ENCODE results near the gene PLP1. TPM values are rescaled to one million over a fixed set of nuclear protein-coding genes. Genes with fewer than 3 reads are reported as not detected.

The PLP1 gene
- total RNA-seq, 4 donors from 2014 or later, result 1.2 to 2.2 TPM; not detected in 2

- Histone ChIP-seq H3K27me3 (no peaks in the 10 kb centered on the region), H3K27ac (no peak overlapping the region), H3K4me3 (no peak overlapping the region), H3K4me1 (no peaks in the 10 kb centered on the region), H3K9me3 (no peaks in the 10 kb centered on the region), H3K36me3 (no peaks in the 10 kb centered on the region)
- in situ Hi-C loops (cut with MboI; ENCODE audit: low sequenced_read_pairs in 4 of 4), result no loop called here
- DNase-seq, result no peak
- ATAC-seq, result no peak
- intact Hi-C loops (cut with DNase I; ENCODE audit: low total_unique reads), result no loop called here
- TF ChIP-seq CTCF (IDR thresholded peaks at IDR 0.05 in 4 of 5, conservative IDR thresholded peaks at IDR 0.05 in 1 of 5) (no peak), POLR2A (IDR thresholded peaks at IDR 0.05) (no peak)
Observed at GRCh38 chrX:103794119-103794518, 17.5 kb downstream of the PLP1 start.

GRCh38 chrX:103797691-103798090, 21.1 kb downstream of the PLP1 start:
- ATAC-seq, result no peak
- in situ Hi-C loops (cut with MboI; ENCODE audit: low sequenced_read_pairs in 4 of 4), result no loop called here
- intact Hi-C loops (cut with DNase I; ENCODE audit: low total_unique reads), result no loop called here

GRCh38 chrX:103800318-103800717, 23.7 kb downstream of the PLP1 start:
- Histone ChIP-seq H3K27me3 (no peaks in the 10 kb centered on the region), H3K36me3 (no peaks in the 10 kb centered on the region), H3K4me3 (no peak overlapping the region), H3K9me3 (no peaks in the 10 kb centered on the region), H3K27ac (no peak overlapping the region), H3K4me1 (no peaks in the 10 kb centered on the region)
- DNase-seq (no peak), ATAC-seq (no peak)
- intact Hi-C loops (cut with DNase I; ENCODE audit: low total_unique reads), result no loop called here
- in situ Hi-C loops (cut with MboI; ENCODE audit: low sequenced_read_pairs in 4 of 4), result loop anchor here in 1 of 4 donors (25.0 kb wide), 2 partner anchors 88 to 263 kb away; partner anchors contain the start of gene TMEM31
- TF ChIP-seq POLR2A (IDR thresholded peaks at IDR 0.05) (no peak), CTCF (IDR thresholded peaks at IDR 0.05 in 4 of 5, conservative IDR thresholded peaks at IDR 0.05 in 1 of 5) (no peak)

More at GRCh38 chrX:103797691-103798090, 21.1 kb downstream of the PLP1 start:
- Histone ChIP-seq H3K4me1 (no peaks in the 10 kb centered on the region), H3K4me3 (no peak overlapping the region), H3K9me3 (no peaks in the 10 kb centered on the region), H3K27me3 (no peaks in the 10 kb centered on the region), H3K27ac (no peak overlapping the region), H3K36me3 (no peaks in the 10 kb centered on the region)
- TF ChIP-seq CTCF (IDR thresholded peaks at IDR 0.05 in 4 of 5, conservative IDR thresholded peaks at IDR 0.05 in 1 of 5) (no peak), POLR2A (IDR thresholded peaks at IDR 0.05) (no peak)
- DNase-seq, result no peak

- TF ChIP-seq CTCF (IDR thresholded peaks at IDR 0.05 in 4 of 5, conservative IDR thresholded peaks at IDR 0.05 in 1 of 5) (no peak), POLR2A (IDR thresholded peaks at IDR 0.05) (no peak)
- intact Hi-C loops (cut with DNase I; ENCODE audit: low total_unique reads), result no loop called here
- in situ Hi-C loops (cut with MboI; ENCODE audit: low sequenced_read_pairs in 4 of 4), result loop anchor here in 1 of 4 donors (25.0 kb wide), 2 partner anchors 94 to 269 kb away; partner anchors contain the start of gene TMEM31
Observed at GRCh38 chrX:103805860-103806259, 29.2 kb downstream of the PLP1 start.

More at GRCh38 chrX:103805860-103806259, 29.2 kb downstream of the PLP1 start:
- no peak overlapping the region for H3K4me3 ChIP-seq
- peaks cover 0 to 3% (median 0%) of the 10 kb centered on the region in 3 donors for H3K27me3 ChIP-seq
- ATAC-seq, result no peak
- H3K27ac ChIP-seq, result no peak overlapping the region
- DNase-seq, result no peak
- no peaks in the 10 kb centered on the region for H3K36me3 ChIP-seq
- H3K4me1 ChIP-seq, result no peaks in the 10 kb centered on the region
- no peaks in the 10 kb centered on the region for H3K9me3 ChIP-seq

Measured in gastrocnemius medialis (tissue), 4 donors.